Measurements from ENCODE around the gene PCBP3. TPM values are rescaled to one million over a fixed set of nuclear protein-coding genes. Genes with fewer than 3 reads are reported as not detected.

Gene PCBP3
- total and polyA plus RNA-seq, 10 of the 15 experiments (the other 5 are each of a cell fraction or from before 2014, with no cell fraction given) = 0.09 to 1.3 (median 0.46) TPM; not detected in 3

DNA sequence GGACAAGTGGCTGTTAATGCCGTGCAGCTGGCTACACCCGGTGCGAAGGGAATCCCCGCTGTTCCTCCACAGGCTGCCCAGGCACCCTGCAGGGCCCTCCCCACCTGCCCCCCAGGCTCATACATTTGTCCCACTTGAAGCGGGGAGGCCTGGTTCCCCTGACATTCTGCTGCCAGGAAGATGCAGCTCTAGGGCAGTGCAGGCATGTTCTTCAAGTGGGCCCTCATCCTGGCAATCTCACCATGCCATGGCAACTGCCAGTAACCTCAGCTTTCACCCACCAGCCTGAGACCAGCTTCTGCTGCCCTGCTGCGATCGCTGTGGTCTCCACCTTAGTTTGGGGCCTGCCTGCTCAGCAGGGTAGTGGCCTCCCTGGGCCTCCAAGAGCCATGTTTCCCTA, 186.1 kb downstream of the PCBP3 start:
- Histone ChIP-seq H3K4me3 (no peak overlapping the region), H3K36me3 (ENCODE audit: control insufficient read depth in 2 of 2, insufficient read depth in 2 of 2, low read length in 1 of 2) (no peaks in the 10 kb centered on the region), H3K79me2 (ENCODE audit: control insufficient read depth, insufficient read depth, low read length) (no peaks in the 10 kb centered on the region), H3K4me2 (ENCODE audit: control insufficient read depth, insufficient read depth) (no peak overlapping the region), H3K9ac (ENCODE audit: control insufficient read depth, insufficient read depth, low read length) (no peak overlapping the region), H3K9me3 (replicated peaks; ENCODE audit: control insufficient read depth, insufficient read depth, low read length) (peaks cover 2% of the 10 kb centered on the region; the same call in 1 of the 3 replicates), H2AFZ (ENCODE audit: control insufficient read depth, low read depth, low read length) (no peak overlapping the region), H3K27ac (ENCODE audit: control insufficient read depth, insufficient read depth) (no peak overlapping the region), H3K27me3 (replicated peaks in 1 of 2; ENCODE audit: control insufficient read depth in 2 of 2, insufficient read depth in 2 of 2, low read length in 1 of 2) (no peaks in the 10 kb centered on the region), H3K4me1 (ENCODE audit: control insufficient read depth, insufficient read depth, low read length) (peaks cover 5% of the 10 kb centered on the region; the same call in 1 of the 2 replicates), H4K20me1 (ENCODE audit: control insufficient read depth, insufficient read depth) (no peaks in the 10 kb centered on the region)
- FAIRE-seq (no peak), DNase-seq (ENCODE audit: low read depth, low spot score) (no peak), ATAC-seq (no peak)
- CTCF ChIA-PET = interaction anchor here (1.1 to 1.2 kb wide), 2 partner anchors 9 to 274 kb away, joined by 3 to 4 read pairs; no protein-coding TSS in a partner anchor
- in situ Hi-C loops (cut with MboI) (loop anchor here (5.0 kb wide), 1 partner anchor 882 kb away; no protein-coding TSS in a partner anchor), intact Hi-C loops (cut with micrococcal nuclease; ENCODE audit: unreplicated experiment) (loop anchor here (10.0 kb wide), 1 partner anchor 355 kb away; no protein-coding TSS in a partner anchor)
- RAD21 ChIA-PET (ENCODE audit: unreplicated experiment) = no interaction called here
- WGBS (ENCODE audit: insufficient coverage, insufficient replicate concordance, low lambda C conversion rate, missing lambda C conversion rate) = 92% methylated on average over 7 of the region's 7 CpGs
- POLR2A ChIA-PET = no interaction called here
- no peak for TF ChIP-seq NFYB (IDR thresholded peaks at IDR 0.05; ENCODE audit: insufficient read depth, low read depth, low read length)
- TF ChIP-seq RUNX3 (IDR thresholded peaks at IDR 0.05; ENCODE audit: low read length) = no peak
- SMC1A ChIA-PET (ENCODE audit: uncharacterized antibody, unreplicated experiment) = interaction anchor here (1.0 kb wide), 1 partner anchor 11 kb away, joined by 3 read pairs; no protein-coding TSS in a partner anchor
- no TSS peak for BruUV-seq (replicated peaks)

DNA sequence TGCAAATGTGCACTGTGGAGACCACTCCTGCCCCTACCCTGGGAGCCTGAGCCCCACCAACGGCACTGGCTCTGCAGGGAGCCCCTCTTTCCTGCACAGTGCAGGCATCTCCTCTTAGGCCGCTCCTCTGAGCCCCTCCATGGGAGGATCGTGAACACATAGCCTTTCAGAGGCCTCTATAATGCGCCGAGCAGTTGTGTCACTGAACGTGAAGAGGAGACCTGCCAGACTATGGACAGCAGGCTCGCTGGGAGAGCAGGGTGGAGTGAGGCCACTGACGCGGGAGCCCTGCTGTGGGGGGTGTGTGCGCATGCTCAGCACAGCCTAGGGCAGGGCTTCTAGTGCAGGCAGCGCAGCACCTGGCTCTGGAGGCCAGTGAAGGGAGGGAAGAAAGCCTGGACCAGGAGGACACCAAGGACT, 186.7 kb downstream of the PCBP3 start:
- Histone ChIP-seq H3K79me2 (ENCODE audit: control insufficient read depth, insufficient read depth, low read length) (no peaks in the 10 kb centered on the region), H3K4me1 (ENCODE audit: control insufficient read depth, insufficient read depth, low read length) (peaks cover 5% of the 10 kb centered on the region; the same call in 1 of the 2 replicates), H3K27ac (ENCODE audit: control insufficient read depth, insufficient read depth) (no peak overlapping the region), H3K9ac (ENCODE audit: control insufficient read depth, insufficient read depth, low read length) (no peak overlapping the region), H3K27me3 (replicated peaks in 1 of 2; ENCODE audit: control insufficient read depth in 2 of 2, insufficient read depth in 2 of 2, low read length in 1 of 2) (no peaks in the 10 kb centered on the region), H3K9me3 (replicated peaks; ENCODE audit: control insufficient read depth, insufficient read depth, low read length) (peaks cover 2% of the 10 kb centered on the region; the same call in 1 of the 3 replicates), H3K36me3 (ENCODE audit: control insufficient read depth in 2 of 2, insufficient read depth in 2 of 2, low read length in 1 of 2) (no peaks in the 10 kb centered on the region), H2AFZ (ENCODE audit: control insufficient read depth, low read depth, low read length) (no peak overlapping the region), H3K4me2 (ENCODE audit: control insufficient read depth, insufficient read depth) (no peak overlapping the region), H3K4me3 (no peak overlapping the region), H4K20me1 (ENCODE audit: control insufficient read depth, insufficient read depth) (no peaks in the 10 kb centered on the region)
- CTCF ChIA-PET = no interaction called here
- RAD21 ChIA-PET (ENCODE audit: unreplicated experiment) = no interaction called here
- FAIRE-seq (no peak), ATAC-seq (no peak), DNase-seq (ENCODE audit: low read depth, low spot score) (no peak)
- in situ Hi-C loops (cut with MboI) = no loop called here
- intact Hi-C loops (cut with micrococcal nuclease; ENCODE audit: unreplicated experiment) = no loop called here
- no peak for TF ChIP-seq IRF5 (IDR thresholded peaks at IDR 0.05; ENCODE audit: borderline replicate concordance)
- BruUV-seq (replicated peaks) = no TSS peak
- POLR2A ChIA-PET = no interaction called here
- 64% methylated on average over 11 of the region's 11 CpGs for WGBS (ENCODE audit: insufficient coverage, insufficient replicate concordance, low lambda C conversion rate, missing lambda C conversion rate)
- SMC1A ChIA-PET (ENCODE audit: uncharacterized antibody, unreplicated experiment) = no interaction called here

All from GM12878 (cell line).